ENCODE measurements around the gene ANKH. TPM values are rescaled to one million over a fixed set of nuclear protein-coding genes. Genes with fewer than 3 reads are reported as not detected.

The ANKH gene
- total and polyA plus RNA-seq, 12 donors = 4.8 to 45.6 (median 30.9) TPM

- no peaks in the 10 kb centered on the region for H3K27me3 ChIP-seq
- peaks cover 10 to 26% of the 10 kb centered on the region in 2 donors for H3K4me1 ChIP-seq (replicated peaks in 1 of 2)
- intact Hi-C loops (cut with DNase I) = no loop called here
- H3K4me3 ChIP-seq = peak overlapping the region in 3 of 4 donors; percentile 63 to 88 (median 78)
- DNase-seq = peak in 6 of 7 donors; percentile 16 to 63 (median 28)
- TF ChIP-seq, protein P1, sequence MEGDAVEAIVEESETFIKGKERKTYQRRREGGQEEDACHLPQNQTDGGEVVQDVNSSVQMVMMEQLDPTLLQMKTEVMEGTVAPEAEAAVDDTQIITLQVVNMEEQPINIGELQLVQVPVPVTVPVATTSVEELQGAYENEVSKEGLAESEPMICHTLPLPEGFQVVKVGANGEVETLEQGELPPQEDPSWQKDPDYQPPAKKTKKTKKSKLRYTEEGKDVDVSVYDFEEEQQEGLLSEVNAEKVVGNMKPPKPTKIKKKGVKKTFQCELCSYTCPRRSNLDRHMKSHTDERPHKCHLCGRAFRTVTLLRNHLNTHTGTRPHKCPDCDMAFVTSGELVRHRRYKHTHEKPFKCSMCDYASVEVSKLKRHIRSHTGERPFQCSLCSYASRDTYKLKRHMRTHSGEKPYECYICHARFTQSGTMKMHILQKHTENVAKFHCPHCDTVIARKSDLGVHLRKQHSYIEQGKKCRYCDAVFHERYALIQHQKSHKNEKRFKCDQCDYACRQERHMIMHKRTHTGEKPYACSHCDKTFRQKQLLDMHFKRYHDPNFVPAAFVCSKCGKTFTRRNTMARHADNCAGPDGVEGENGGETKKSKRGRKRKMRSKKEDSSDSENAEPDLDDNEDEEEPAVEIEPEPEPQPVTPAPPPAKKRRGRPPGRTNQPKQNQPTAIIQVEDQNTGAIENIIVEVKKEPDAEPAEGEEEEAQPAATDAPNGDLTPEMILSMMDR (IDR thresholded peaks at IDR 0.05) = no peak
- TF ChIP-seq POLR2A (IDR thresholded peaks at IDR 0.05) = no peak
- H3K9me3 ChIP-seq (replicated peaks in 1 of 3) = no peaks in the 10 kb centered on the region
- no peaks in the 10 kb centered on the region for H3K36me3 ChIP-seq (replicated peaks in 1 of 2)
- peak overlapping the region; percentile 58 to 96 (median 92) for H3K27ac ChIP-seq
- 1 to 2% (median 1%) methylated on average over 19 to 24 of the region's 24 CpGs for WGBS, 4 donors
These were observed 207.8 kb downstream of the ANKH start for GRCh38 chr5:14663734-14664269.

DNA sequence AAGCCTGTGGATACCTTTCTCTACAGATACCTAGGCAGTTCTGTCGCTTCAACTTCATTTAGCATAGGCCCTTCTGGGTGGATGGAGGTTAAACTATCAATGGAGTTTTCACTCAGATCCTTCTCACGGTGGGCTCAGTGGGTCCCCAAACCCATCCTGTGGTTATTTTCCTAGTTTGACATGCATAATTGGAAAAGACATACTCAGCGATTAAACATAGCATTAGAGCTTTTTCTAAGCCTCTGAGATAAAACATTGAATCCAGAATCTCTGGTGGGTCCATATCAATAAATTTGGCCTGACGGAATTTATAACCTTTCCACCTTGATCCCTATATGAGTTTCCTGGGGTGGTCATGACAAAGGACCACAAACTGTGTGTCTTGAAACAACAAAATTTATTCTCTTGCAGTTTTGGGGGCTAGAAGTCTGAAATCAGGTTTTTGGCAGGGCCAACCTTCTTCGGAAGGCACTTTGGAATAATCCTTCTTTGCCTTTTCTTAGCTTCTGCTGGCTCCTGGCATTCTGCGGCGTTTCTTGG lies 208.8 kb downstream of the ANKH start:
- no peak for DNase-seq
- Histone ChIP-seq H3K4me1 (replicated peaks in 1 of 2) (peaks cover 10 to 26% of the 10 kb centered on the region in 2 donors), H3K9me3 (replicated peaks in 1 of 3) (no peaks in the 10 kb centered on the region), H3K27ac (no peak overlapping the region), H3K4me3 (no peak overlapping the region), H3K36me3 (replicated peaks in 1 of 2) (no peaks in the 10 kb centered on the region), H3K27me3 (no peaks in the 10 kb centered on the region)
- intact Hi-C loops (cut with DNase I) = no loop called here
- WGBS, 4 donors = 91 to 98% (median 95%) methylated on average over 7 of the region's 7 CpGs
- TF ChIP-seq, protein P1 (IDR thresholded peaks at IDR 0.05) = no peak
- TF ChIP-seq POLR2A (IDR thresholded peaks at IDR 0.05) = no peak

DNA sequence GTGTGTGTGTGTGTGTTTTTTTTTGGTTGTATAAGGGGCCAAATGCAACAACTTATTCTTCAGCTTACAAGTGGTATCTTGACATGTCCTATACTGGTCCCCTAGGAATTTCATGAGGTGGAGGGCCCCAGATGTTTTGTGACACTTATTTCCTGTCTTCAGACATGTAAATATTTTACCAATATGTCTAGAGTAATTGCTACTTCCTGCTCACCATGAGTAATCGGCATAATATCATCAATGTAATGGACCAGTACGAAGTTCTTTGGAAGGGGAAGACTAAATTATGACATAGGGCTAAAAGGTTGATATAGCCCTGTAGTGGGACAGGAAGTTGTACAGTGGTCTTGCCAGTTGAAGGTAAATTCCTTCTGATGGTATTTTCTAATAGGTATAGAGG lies 210.7 kb downstream of the ANKH start:
- intact Hi-C loops (cut with DNase I) = no loop called here
- 79 to 96% (median 85%) methylated on average over 2 of the region's 2 CpGs for WGBS, 4 donors
- Histone ChIP-seq H3K27me3 (no peaks in the 10 kb centered on the region), H3K4me1 (replicated peaks in 1 of 2) (peaks cover 8 to 15% of the 10 kb centered on the region in 2 donors), H3K9me3 (replicated peaks in 1 of 3) (no peaks in the 10 kb centered on the region), H3K4me3 (no peak overlapping the region), H3K27ac (peak overlapping the region in 2 of 5 donors; percentile 29 to 37), H3K36me3 (replicated peaks in 1 of 2) (no peaks in the 10 kb centered on the region)
- TF ChIP-seq, protein P1 (IDR thresholded peaks at IDR 0.05) = no peak
- no peak for TF ChIP-seq POLR2A (IDR thresholded peaks at IDR 0.05)
- DNase-seq = no peak

DNA sequence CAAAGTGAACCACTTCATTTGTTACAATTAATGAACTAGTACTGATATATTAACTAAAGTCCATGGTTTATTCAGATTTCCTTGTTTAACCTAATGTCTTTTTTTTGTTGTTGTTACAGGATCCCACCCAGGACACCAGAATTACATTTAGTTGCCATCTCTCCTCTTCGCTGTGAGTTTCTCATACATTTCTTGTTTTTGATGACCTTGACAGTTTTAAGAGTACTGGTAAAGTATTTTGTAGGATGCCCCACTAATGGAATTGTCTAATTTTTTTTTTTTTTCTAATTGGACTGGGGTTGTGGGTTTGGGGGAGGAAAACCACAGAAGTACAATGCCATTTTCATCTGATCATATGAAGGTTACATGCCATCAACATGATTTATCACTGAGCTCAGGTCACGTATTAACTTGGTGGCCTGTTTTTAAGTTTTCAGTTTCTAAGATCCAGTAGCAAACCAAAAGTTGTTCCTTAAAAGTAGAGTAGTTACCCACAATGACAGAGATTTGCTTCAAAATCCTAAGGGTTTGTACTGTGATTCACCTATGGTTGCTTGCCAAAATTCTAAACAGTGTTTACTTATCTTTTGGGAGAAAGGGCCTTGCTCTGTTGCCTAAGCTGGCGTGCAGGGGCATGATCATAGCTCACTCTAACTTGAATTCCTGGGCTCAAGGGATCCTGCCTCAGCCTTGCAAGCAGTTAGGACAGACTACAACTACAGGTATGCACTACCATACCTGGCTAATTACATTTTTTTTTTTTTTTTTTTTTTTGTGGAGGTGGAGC lies 211.6 kb downstream of the ANKH start:
- no peak for TF ChIP-seq POLR2A (IDR thresholded peaks at IDR 0.05)
- TF ChIP-seq, protein P1 (IDR thresholded peaks at IDR 0.05) = no peak
- no peaks in the 10 kb centered on the region for H3K9me3 ChIP-seq (replicated peaks in 1 of 3)
- intact Hi-C loops (cut with DNase I) = loop anchor here in 1 of 2 donors (10.0 kb wide), 1 partner anchor 675 kb away; no protein-coding TSS in a partner anchor
- no peaks in the 10 kb centered on the region for H3K36me3 ChIP-seq (replicated peaks in 1 of 2)
- H3K4me3 ChIP-seq = no peak overlapping the region
- peak overlapping the region in 2 of 5 donors; percentile 29 to 37 for H3K27ac ChIP-seq
- H3K4me1 ChIP-seq (replicated peaks in 1 of 2) = peaks cover 0 to 9% of the 10 kb centered on the region in 2 donors
- H3K27me3 ChIP-seq = no peaks in the 10 kb centered on the region
- 52 to 66% (median 64%) methylated on average over 3 of the region's 3 CpGs for WGBS, 4 donors
- peak in 6 of 7 donors; percentile 54 to 67 (median 64) for DNase-seq
